GM12891 (cell line): Measurements from ENCODE around the gene DLX2.

Experiments
- POLR2A ChIP-seq: IDR thresholded peaks from 2 replicates; pipeline ENCODE4 v1.6.1; 2011; ENCODE audit warnings: low read depth, low read length, control low read depth
- SPI1 ChIP-seq: IDR thresholded peaks from 2 replicates; pipeline ENCODE4 v1.6.1; 2011; ENCODE audit warnings: low read depth, low read length, control low read depth

- no peak for TF ChIP-seq POLR2A
- no peak for TF ChIP-seq SPI1
Observed at GRCh38 chr2:172089005-172089504, 13.6 kb downstream of the DLX2 start.
